ENCODE data around the gene TNFRSF14.
"Not testable (repeated sequence)": the region's sequence is repeated elsewhere in the genome, so short reads cannot be mapped to it uniquely, and the experiment has no call there.

The TNFRSF14 gene

DNA sequence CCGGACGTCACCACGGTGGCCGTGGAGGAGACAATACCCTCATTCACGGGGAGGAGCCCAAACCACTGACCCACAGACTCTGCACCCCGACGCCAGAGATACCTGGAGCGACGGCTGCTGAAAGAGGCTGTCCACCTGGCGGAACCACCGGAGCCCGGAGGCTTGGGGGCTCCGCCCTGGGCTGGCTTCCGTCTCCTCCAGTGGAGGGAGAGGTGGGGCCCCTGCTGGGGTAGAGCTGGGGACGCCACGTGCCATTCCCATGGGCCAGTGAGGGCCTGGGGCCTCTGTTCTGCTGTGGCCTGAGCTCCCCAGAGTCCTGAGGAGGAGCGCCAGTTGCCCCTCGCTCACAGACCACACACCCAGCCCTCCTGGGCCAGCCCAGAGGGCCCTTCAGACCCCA, 7.0 kb downstream of the TNFRSF14 start:
- POLR2A ChIA-PET, result interaction anchor here (0.6 kb wide), 1 partner anchor 22 kb away, joined by 3 read pairs; no protein-coding TSS in a partner anchor
- TF ChIP-seq SUZ12 (IDR thresholded peaks at IDR 0.05) (no peak), CTBP1 (IDR thresholded peaks at IDR 0.05; ENCODE audit: borderline replicate concordance) (no peak), ARNT (IDR thresholded peaks at IDR 0.05) (no peak), LEF1 (IDR thresholded peaks at IDR 0.05; ENCODE audit: borderline replicate concordance) (no peak)
- CTCF ChIA-PET, result interaction anchor here (0.7 kb wide), 1 partner anchor 238 kb away, joined by 3 read pairs; no protein-coding TSS in a partner anchor
- DNase-seq (ENCODE audit: extremely low spot score), result no peak

DNA sequence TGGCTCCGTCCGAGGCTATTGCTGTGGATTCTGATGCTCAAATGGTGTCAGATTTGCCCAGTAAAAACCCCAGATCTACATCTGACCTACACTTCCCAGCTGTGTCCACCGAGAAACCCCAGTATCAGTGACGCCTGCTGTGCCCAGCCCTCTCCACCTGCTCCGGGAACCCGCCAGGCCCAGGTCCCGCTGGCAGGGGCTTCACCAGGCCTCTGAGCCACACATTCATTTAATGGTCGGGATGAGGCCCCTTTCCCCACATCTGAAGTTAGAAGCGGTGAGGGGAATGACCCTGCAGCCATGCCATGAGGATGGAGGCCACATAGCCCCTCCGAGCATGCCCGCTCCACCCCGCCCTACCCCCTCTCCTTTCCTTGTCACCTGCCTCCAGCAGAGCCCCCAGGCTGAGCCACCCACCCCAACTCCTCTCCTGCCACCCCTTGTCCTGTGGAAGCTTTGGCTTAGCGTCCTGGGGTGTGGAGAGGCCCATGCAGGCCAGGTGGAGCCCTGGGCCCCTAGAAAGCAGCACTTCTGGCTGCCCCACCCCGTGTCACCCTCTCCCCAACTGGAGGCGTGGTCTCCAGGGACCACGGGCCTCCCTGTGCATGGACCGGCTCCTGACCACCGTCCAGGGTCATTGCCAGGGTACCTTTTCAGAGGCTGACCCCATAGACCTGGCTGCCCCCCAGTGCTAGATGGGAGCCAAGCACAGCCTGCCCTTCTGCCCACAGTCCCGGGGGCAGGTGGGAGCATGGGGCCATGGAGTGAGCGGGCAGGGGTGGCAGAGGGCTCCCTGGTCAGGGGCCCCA, 8.0 kb downstream of the TNFRSF14 start:
- ChIA-PET CTCF (no interaction called here), POLR2A (interaction anchor here (0.6 kb wide), 1 partner anchor 21 kb away, joined by 3 read pairs; no protein-coding TSS in a partner anchor)
- TF ChIP-seq, protein P1, sequence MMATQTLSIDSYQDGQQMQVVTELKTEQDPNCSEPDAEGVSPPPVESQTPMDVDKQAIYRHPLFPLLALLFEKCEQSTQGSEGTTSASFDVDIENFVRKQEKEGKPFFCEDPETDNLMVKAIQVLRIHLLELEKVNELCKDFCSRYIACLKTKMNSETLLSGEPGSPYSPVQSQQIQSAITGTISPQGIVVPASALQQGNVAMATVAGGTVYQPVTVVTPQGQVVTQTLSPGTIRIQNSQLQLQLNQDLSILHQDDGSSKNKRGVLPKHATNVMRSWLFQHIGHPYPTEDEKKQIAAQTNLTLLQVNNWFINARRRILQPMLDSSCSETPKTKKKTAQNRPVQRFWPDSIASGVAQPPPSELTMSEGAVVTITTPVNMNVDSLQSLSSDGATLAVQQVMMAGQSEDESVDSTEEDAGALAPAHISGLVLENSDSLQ (IDR thresholded peaks at IDR 0.05), result no peak
- no peak for TF ChIP-seq SUZ12 (IDR thresholded peaks at IDR 0.05)
- TF ChIP-seq FOXK2 (IDR thresholded peaks at IDR 0.05), result no peak
- TF ChIP-seq L3MBTL2 (conservative IDR thresholded peaks at IDR 0.05), result no peak
- TF ChIP-seq NFRKB (IDR thresholded peaks at IDR 0.05), result no peak
- TF ChIP-seq SP1 (IDR thresholded peaks at IDR 0.05), result no peak
- TF ChIP-seq HDGF (IDR thresholded peaks at IDR 0.05; ENCODE audit: borderline replicate concordance), result no peak
- no peak for TF ChIP-seq BHLHE40 (IDR thresholded peaks at IDR 0.05; ENCODE audit: borderline replicate concordance)
- no peak for TF ChIP-seq TARDBP (IDR thresholded peaks at IDR 0.05)
- TF ChIP-seq FOXA1 (IDR thresholded peaks at IDR 0.05), result no peak
- no peak for TF ChIP-seq ARNT (IDR thresholded peaks at IDR 0.05)
- no peak for TF ChIP-seq ZNF384 (IDR thresholded peaks at IDR 0.05)
- TF ChIP-seq CTBP1 (IDR thresholded peaks at IDR 0.05; ENCODE audit: borderline replicate concordance), result no peak
- TF ChIP-seq LEF1 (IDR thresholded peaks at IDR 0.05; ENCODE audit: borderline replicate concordance), result no peak
- no peak for TF ChIP-seq FOXM1 (IDR thresholded peaks at IDR 0.05; ENCODE audit: borderline replicate concordance)
- TF ChIP-seq ELF4 (IDR thresholded peaks at IDR 0.05), result no peak
- DNase-seq (ENCODE audit: extremely low spot score), result no peak

DNA sequence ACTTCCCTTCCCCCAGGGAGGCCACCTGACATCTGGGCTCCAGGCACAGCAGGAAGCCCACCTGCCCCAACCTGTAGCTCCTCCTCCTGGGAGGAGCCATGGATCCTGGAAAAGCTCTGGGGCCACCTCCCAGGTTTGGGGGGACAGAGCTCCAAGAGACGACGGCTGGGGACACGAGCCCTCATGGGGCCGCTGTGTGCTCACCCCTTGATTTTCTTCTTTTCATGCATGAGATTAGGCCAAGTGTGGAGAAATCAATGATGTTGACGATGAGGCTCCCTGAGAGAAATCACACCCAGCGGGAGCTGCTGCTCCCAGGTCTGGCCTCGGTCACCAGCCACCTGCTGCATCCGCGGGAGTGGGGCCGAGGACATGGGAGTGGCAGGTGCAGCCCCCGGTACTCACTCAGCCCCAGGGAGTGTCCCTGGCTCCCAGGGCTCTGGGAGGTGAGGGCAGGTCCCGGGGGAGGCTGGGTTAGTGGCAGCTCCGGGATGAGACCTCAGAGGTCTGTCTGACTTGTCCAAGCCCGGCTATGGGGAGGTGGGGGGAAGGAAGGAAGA, 8.7 kb downstream of the TNFRSF14 start:
- TF ChIP-seq HDGF (IDR thresholded peaks at IDR 0.05; ENCODE audit: borderline replicate concordance) (no peak), ARNT (IDR thresholded peaks at IDR 0.05) (no peak), CTBP1 (IDR thresholded peaks at IDR 0.05; ENCODE audit: borderline replicate concordance) (no peak), BHLHE40 (IDR thresholded peaks at IDR 0.05; ENCODE audit: borderline replicate concordance) (no peak)
- ChIA-PET CTCF (no interaction called here), POLR2A (no interaction called here)
- DNase-seq (ENCODE audit: extremely low spot score), result no peak

GRCh38 chr1:2566101-2567045, 10.2 kb downstream of the TNFRSF14 start:
- TF ChIP-seq NFRKB (IDR thresholded peaks at IDR 0.05), result no peak
- no peak for TF ChIP-seq TARDBP (IDR thresholded peaks at IDR 0.05)
- TF ChIP-seq BHLHE40 (IDR thresholded peaks at IDR 0.05; ENCODE audit: borderline replicate concordance), result no peak
- no peak for TF ChIP-seq ZNF384 (IDR thresholded peaks at IDR 0.05)
- TF ChIP-seq LEF1 (IDR thresholded peaks at IDR 0.05; ENCODE audit: borderline replicate concordance), result no peak
- TF ChIP-seq SP1 (IDR thresholded peaks at IDR 0.05), result no peak
- no peak for TF ChIP-seq FOXK2 (IDR thresholded peaks at IDR 0.05)
- ChIA-PET CTCF (no interaction called here), POLR2A (no interaction called here)
- no peak for DNase-seq (ENCODE audit: extremely low spot score)

- POLR2A ChIA-PET, result no interaction called here
- TF ChIP-seq ELF4 (IDR thresholded peaks at IDR 0.05), result no peak
- no peak for TF ChIP-seq SP1 (IDR thresholded peaks at IDR 0.05)
- TF ChIP-seq LEF1 (IDR thresholded peaks at IDR 0.05; ENCODE audit: borderline replicate concordance), result no peak
- TF ChIP-seq FOXA1 (IDR thresholded peaks at IDR 0.05), result no peak
- no peak for TF ChIP-seq BHLHE40 (IDR thresholded peaks at IDR 0.05; ENCODE audit: borderline replicate concordance)
- TF ChIP-seq FOXK2 (IDR thresholded peaks at IDR 0.05), result no peak
- TF ChIP-seq TARDBP (IDR thresholded peaks at IDR 0.05), result no peak
- no peak for TF ChIP-seq L3MBTL2 (conservative IDR thresholded peaks at IDR 0.05)
- no peak for TF ChIP-seq SUZ12 (IDR thresholded peaks at IDR 0.05)
- no peak for TF ChIP-seq FOXM1 (IDR thresholded peaks at IDR 0.05; ENCODE audit: borderline replicate concordance)
- TF ChIP-seq, protein P1 (IDR thresholded peaks at IDR 0.05), result no peak
- no peak for TF ChIP-seq NFRKB (IDR thresholded peaks at IDR 0.05)
- TF ChIP-seq CTBP1 (IDR thresholded peaks at IDR 0.05; ENCODE audit: borderline replicate concordance), result no peak
- no peak for TF ChIP-seq HDGF (IDR thresholded peaks at IDR 0.05; ENCODE audit: borderline replicate concordance)
- no peak for TF ChIP-seq ARNT (IDR thresholded peaks at IDR 0.05)
- no peak for TF ChIP-seq ZNF384 (IDR thresholded peaks at IDR 0.05)
- DNase-seq (ENCODE audit: extremely low spot score), result no peak
- CTCF ChIA-PET, result no interaction called here
These were observed 11.0 kb downstream of the TNFRSF14 start for GRCh38 chr1:2567083-2567679.

DNA sequence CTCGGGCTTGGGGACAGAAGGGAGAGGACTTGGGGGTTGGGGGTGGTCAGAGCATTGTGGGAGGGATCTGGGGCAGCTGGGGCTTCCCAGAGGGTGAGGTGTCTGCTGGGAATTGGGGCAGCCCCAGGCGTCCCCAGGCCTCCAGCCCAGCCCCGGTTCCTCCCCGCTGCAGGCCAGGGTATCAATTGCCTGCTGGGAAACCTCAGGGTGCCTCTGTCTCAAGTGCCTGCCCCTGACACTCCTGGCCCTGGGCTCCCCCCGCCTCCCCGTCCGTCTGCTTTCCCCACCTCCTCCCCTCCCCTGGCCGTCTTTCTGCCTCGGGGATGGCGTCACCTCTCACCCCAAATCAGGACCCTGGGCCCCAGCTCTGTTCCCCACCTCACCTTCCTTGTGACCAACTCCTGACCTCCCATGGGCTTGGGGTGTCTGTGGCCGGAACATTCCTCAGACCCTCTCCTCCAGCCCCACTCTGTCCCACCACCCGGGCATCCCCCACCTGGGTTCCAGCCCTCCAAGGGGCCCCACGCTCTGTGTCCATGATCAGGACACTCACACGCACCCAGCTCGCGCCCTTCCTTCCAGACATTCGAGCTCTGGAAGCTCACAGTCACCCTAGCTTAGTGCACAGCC, 12.1 kb downstream of the TNFRSF14 start:
- POLR2A ChIA-PET; DNase-seq (ENCODE audit: extremely low spot score); CTCF ChIA-PET: not testable (repeated sequence)
